H9 (cell line): ENCODE measurements around the gene TBC1D20. TPM values are rescaled to one million over a fixed set of nuclear protein-coding genes. Genes with fewer than 3 reads are reported as not detected.

Experiments used
- DNase-seq: peaks from one replicate; pipeline ENCODE4 v3.0.0-alpha.2; 2017
- H2AFZ ChIP-seq: one replicate; pipeline ENCODE4 v1.6.1; 2013; ENCODE audit warnings: mild to moderate bottlenecking, low read length, control low read depth, moderate library complexity
- H2AK5ac ChIP-seq: 2 replicates; pipeline ENCODE4 v1.6.1; 2013; ENCODE audit warnings: low read length, control low read depth, mixed read lengths; ENCODE audit not compliant: insufficient read length
- H2BK120ac ChIP-seq: one replicate; pipeline ENCODE4 v1.6.1; 2013; ENCODE audit warnings: low read depth, mild to moderate bottlenecking, low read length, control low read depth, inconsistent platforms; ENCODE audit not compliant: poor library complexity, severe bottlenecking
- H2BK12ac ChIP-seq: 2 replicates; pipeline ENCODE4 v1.6.1; 2013; ENCODE audit warnings: low read length, control low read depth, mixed read lengths, low read depth; ENCODE audit not compliant: insufficient read length
- H2BK15ac ChIP-seq: 2 replicates; pipeline ENCODE4 v1.6.1; 2013; ENCODE audit warnings: low read depth, low read length, control low read depth
- H2BK20ac ChIP-seq: one replicate; pipeline ENCODE4 v1.6.1; 2013; ENCODE audit warnings: low read depth, mild to moderate bottlenecking, low read length, control low read depth, inconsistent platforms; ENCODE audit not compliant: poor library complexity, severe bottlenecking
- H2BK5ac ChIP-seq: 2 replicates; pipeline ENCODE4 v1.6.1; 2013; ENCODE audit warnings: low read length, control low read depth, mixed read lengths; ENCODE audit not compliant: insufficient read length
- H3K14ac ChIP-seq: 2 replicates; pipeline ENCODE4 v1.6.1; 2013; ENCODE audit warnings: low read length, control low read depth; ENCODE audit not compliant: insufficient read depth
- H3K18ac ChIP-seq: 2 replicates; pipeline ENCODE4 v1.6.1; 2013; ENCODE audit warnings: low read depth, mild to moderate bottlenecking, mixed read lengths, low read length, control low read depth; ENCODE audit not compliant: insufficient read length
- H3K23ac ChIP-seq: 2 replicates; pipeline ENCODE4 v1.6.1; 2013; ENCODE audit warnings: low read length, control low read depth, mixed read lengths, low read depth; ENCODE audit not compliant: insufficient read length
- H3K23me2 ChIP-seq: 2 replicates; pipeline ENCODE4 v1.6.1; 2013; ENCODE audit warnings: low read depth, mild to moderate bottlenecking, mixed read lengths, low read length, control low read depth; ENCODE audit not compliant: insufficient read length, poor library complexity, severe bottlenecking
- H3K27ac ChIP-seq: 2 replicates; pipeline ENCODE4 v1.5.1; 2013; ENCODE audit warnings: low read length, control low read depth, mixed read lengths, low read depth; ENCODE audit not compliant: insufficient read length
- H3K27me3 ChIP-seq: 2 replicates; pipeline ENCODE4 v1.6.1; 2013; ENCODE audit warnings: low read length, control low read depth, inconsistent platforms; ENCODE audit not compliant: insufficient read depth
- H3K4ac ChIP-seq: 2 replicates; pipeline ENCODE4 v1.6.1; 2013; ENCODE audit warnings: low read depth, mild to moderate bottlenecking, control low read depth, inconsistent platforms, low read length, moderate library complexity
- H3K4me1 ChIP-seq: 2 replicates; pipeline ENCODE4 v1.6.1; 2013; ENCODE audit warnings: low read length, control low read depth, inconsistent platforms; ENCODE audit not compliant: insufficient read depth
- H3K4me2 ChIP-seq: 2 replicates; pipeline ENCODE4 v1.6.1; 2013; ENCODE audit warnings: low read length, control low read depth, mixed read lengths; ENCODE audit not compliant: insufficient read length, insufficient read depth
- H3K56ac ChIP-seq: 2 replicates; pipeline ENCODE4 v1.6.1; 2013; ENCODE audit warnings: low read depth, mild to moderate bottlenecking, mixed read lengths, low read length, control low read depth; ENCODE audit not compliant: insufficient read length
- H3K79me1 ChIP-seq: 2 replicates; pipeline ENCODE4 v1.6.1; 2013; ENCODE audit warnings: low read depth, mild to moderate bottlenecking, moderate library complexity, low read length, control low read depth, inconsistent platforms; ENCODE audit not compliant: insufficient read depth, poor library complexity, severe bottlenecking
- H3K79me2 ChIP-seq: 2 replicates; pipeline ENCODE4 v1.6.1; 2013; ENCODE audit warnings: low read length, control low read depth, inconsistent platforms; ENCODE audit not compliant: insufficient read depth
- H3K9ac ChIP-seq: 2 replicates; pipeline ENCODE4 v1.6.1; 2013; ENCODE audit warnings: low read length, control low read depth, mixed read lengths; ENCODE audit not compliant: insufficient read length; ENCODE audit errors: extremely low read depth
- H3K9me3 ChIP-seq: one replicate; pipeline ENCODE4 v1.6.1; 2013; ENCODE audit warnings: low read depth, low read length, inconsistent platforms; ENCODE audit not compliant: control insufficient read depth
- H3T11ph ChIP-seq: one replicate; pipeline ENCODE4 v1.6.1; 2013; ENCODE audit warnings: mild to moderate bottlenecking, low read length, control low read depth, inconsistent platforms
- H4K20me1 ChIP-seq: one replicate; pipeline ENCODE4 v1.6.1; 2013; ENCODE audit not compliant: control insufficient read depth, insufficient read length, insufficient read depth
- H4K5ac ChIP-seq: 2 replicates; pipeline ENCODE4 v1.6.1; 2013; ENCODE audit warnings: low read depth, mild to moderate bottlenecking, mixed read lengths, low read length, control low read depth; ENCODE audit not compliant: insufficient read length
- H4K8ac ChIP-seq: replicated peaks from 2 replicates; pipeline ENCODE4 v1.6.1; 2013; ENCODE audit warnings: low read length, control low read depth, mixed read lengths, low read depth; ENCODE audit not compliant: insufficient read length
- H4K91ac ChIP-seq: 2 replicates; pipeline ENCODE4 v1.6.1; 2013; ENCODE audit warnings: low read depth, mild to moderate bottlenecking, moderate library complexity, mixed read lengths, low read length, control low read depth; ENCODE audit not compliant: insufficient read length
- H3K27ac Mint-ChIP-seq, 3 experiments: 2 replicates in 2 of 3; 3 replicates in 1 of 3; pipeline ENCODE4 v1.8.0; 2020 to 2021; ENCODE audit warnings: mixed read lengths in 3 of 3, mild to moderate bottlenecking in 1 of 3, moderate library complexity in 1 of 3
- H3K27me3 Mint-ChIP-seq: 2 replicates; pipeline ENCODE4 v1.8.0; 2021; ENCODE audit warnings: low read depth, mild to moderate bottlenecking, moderate library complexity, mixed read lengths
- H3K36me3 Mint-ChIP-seq, 3 experiments: 2 replicates in 2 of 3; 3 replicates in 1 of 3; pipeline ENCODE4 v1.8.0; 2020 to 2021; ENCODE audit warnings: low read depth in 3 of 3, mixed read lengths in 3 of 3; ENCODE audit not compliant: insufficient read depth in 1 of 3
- H3K4me1 Mint-ChIP-seq, 2 experiments: 2 replicates each; pipeline ENCODE4 v1.8.0; 2020; ENCODE audit warnings: mixed read lengths in 2 of 2
- H3K4me3 Mint-ChIP-seq, 2 experiments: 2 replicates in 1 of 2; 3 replicates in 1 of 2; pipeline ENCODE4 v1.8.0; 2020 to 2021; ENCODE audit warnings: mild to moderate bottlenecking in 2 of 2, mixed read lengths in 2 of 2, moderate library complexity in 1 of 2
- H3K9me3 Mint-ChIP-seq, 2 experiments: 2 replicates in 1 of 2; 3 replicates in 1 of 2; pipeline ENCODE4 v1.8.0; 2020; ENCODE audit warnings: mild to moderate bottlenecking in 2 of 2, mixed read lengths in 2 of 2, moderate library complexity in 1 of 2
- CTCF ChIP-seq: fragments of 200-600 bp; sonication (generic); conservative IDR thresholded peaks from 3 replicates; pipeline ENCODE4 v1.8.0; 2021; ENCODE audit warnings: antibody characterized with exemption, mild to moderate bottlenecking
- WGBS: extraction: QIAGEN DNeasy Blood & Tissue Kit; methylation state at CpG from one replicate; pipeline ENCODE4 v1.1.7; 2013; ENCODE audit warnings: missing lambda C conversion rate, low lambda C conversion rate, mixed read lengths; ENCODE audit not compliant: insufficient read length; ENCODE audit errors: extremely low coverage; 5-methylcytosine and 5-hydroxymethylcytosine counted together
- total RNA-seq: library from RNA; stranded (reverse); gene quantifications from 2 replicates; pipeline ENCODE4 v1.2.1, GENCODE V29; 2021

TBC1D20 gene
- total RNA-seq, 1 experiment from 2014 or later: 17.9 TPM

GRCh38 chr20:507761-508332 is 45.5 kb upstream of the TBC1D20 start:
- H3K4me1 ChIP-seq: no peaks in the 10 kb centered on the region
- no peaks in the 10 kb centered on the region for H4K20me1 ChIP-seq
- H2AFZ ChIP-seq: no peak overlapping the region
- H3K79me1 ChIP-seq: peaks cover 19% of the 10 kb centered on the region
- H3T11ph ChIP-seq: no peak overlapping the region
- H3K14ac ChIP-seq: no peak overlapping the region
- no peak overlapping the region for H3K4me3 Mint-ChIP-seq
- H2BK20ac ChIP-seq: no peak overlapping the region
- no peak overlapping the region for H2BK12ac ChIP-seq
- H3K4ac ChIP-seq: no peak overlapping the region
- H3K79me2 ChIP-seq: peaks cover 25% of the 10 kb centered on the region; the same call in 1 of the 2 replicates
- no peak overlapping the region for H3K23ac ChIP-seq
- H4K8ac ChIP-seq: no peak overlapping the region
- no peak overlapping the region for H3K27ac Mint-ChIP-seq
- H4K91ac ChIP-seq: no peak overlapping the region
- no peaks in the 10 kb centered on the region for H3K9me3 ChIP-seq
- no peaks in the 10 kb centered on the region for H3K27me3 Mint-ChIP-seq
- no peak overlapping the region for H3K27ac ChIP-seq
- no peak overlapping the region for H3K9ac ChIP-seq
- no CpG with 5 or more reads among the region's 7 CpGs for whole genome bisulfite sequencing
- H3K36me3 Mint-ChIP-seq: peaks cover 25 to 53% (median 47%) of the 10 kb centered on the region in 3 experiments; a peak in 6 of 7 replicates
- H3K27me3 ChIP-seq: no peaks in the 10 kb centered on the region
- no peak overlapping the region for H3K56ac ChIP-seq
- no peaks in the 10 kb centered on the region for H3K4me1 Mint-ChIP-seq
- no peak for TF ChIP-seq CTCF
- H3K4me2 ChIP-seq: no peak overlapping the region
- H4K5ac ChIP-seq: no peak overlapping the region
- H3K9me3 Mint-ChIP-seq: no peaks in the 10 kb centered on the region; a peak in 1 of 5 replicates
- H3K18ac ChIP-seq: no peak overlapping the region
- no peak overlapping the region for H2BK5ac ChIP-seq
- no peak overlapping the region for H2AK5ac ChIP-seq
- H3K23me2 ChIP-seq: no peaks in the 10 kb centered on the region
- no peak overlapping the region for H2BK15ac ChIP-seq
- no peak overlapping the region for H2BK120ac ChIP-seq
- no peak for DNase-seq
